NCI-H526 (cell line): ENCODE measurements around the gene PAPSS1.
"Not testable (repeated sequence)": the region's sequence is repeated elsewhere in the genome, so short reads cannot be mapped to it uniquely, and the experiment has no call there.

Experiments
- DNase-seq, 2 experiments: peaks; one replicate each; lab custom pipeline; 2025; lab: John Stamatoyannopoulos, UW

The PAPSS1 gene

DNA sequence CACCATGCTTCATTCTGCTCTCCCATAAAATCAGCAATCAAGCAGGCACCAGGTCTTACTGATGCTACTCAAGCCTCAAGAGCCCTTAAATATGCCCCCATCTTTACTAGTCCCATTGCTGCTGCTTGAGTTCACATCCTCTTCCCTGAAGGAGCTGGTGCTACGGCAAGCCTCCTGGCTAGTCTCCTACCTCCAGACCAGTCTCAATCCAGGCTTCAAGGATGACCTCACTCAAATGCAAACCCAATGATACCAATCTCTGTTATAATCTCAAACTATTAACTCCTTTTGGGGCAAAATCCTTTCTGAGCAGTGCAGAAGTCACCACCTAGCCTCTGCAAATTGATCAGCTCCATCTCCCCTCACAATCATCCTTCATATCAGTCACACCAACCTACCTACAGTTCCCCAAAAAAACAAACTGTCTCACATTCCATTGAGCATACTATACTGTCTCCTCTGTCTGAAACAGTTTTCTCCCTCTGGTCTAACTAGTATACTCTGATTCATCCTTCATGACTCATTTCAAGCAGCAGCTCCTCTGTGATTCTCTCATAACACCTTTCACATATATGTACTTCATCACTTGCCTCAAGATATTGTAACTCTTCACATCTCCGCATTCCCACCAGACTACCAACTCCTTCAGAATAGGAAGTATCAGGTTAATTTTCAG, 30.0 kb downstream of the PAPSS1 start:
- DNase-seq = no peak

DNA sequence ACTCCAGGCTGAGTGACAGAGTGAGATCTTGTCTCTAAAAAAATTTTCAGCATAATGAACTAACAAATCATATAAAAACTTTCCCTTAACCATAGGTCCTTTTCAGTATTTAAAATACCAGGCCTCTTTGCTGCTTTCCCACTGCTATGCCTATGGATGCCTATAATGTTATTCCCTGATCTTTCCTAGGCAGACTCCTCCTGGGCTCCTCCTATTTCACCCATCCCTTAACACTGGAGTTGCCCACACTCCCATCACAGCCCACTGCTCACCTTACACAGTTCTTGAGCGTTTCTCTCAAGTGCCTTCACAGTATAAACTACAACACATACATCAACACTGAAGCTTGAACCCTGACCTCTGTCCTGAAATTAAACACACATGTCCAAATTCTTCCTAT, 31.6 kb downstream of the PAPSS1 start:
- no peak for DNase-seq

DNA sequence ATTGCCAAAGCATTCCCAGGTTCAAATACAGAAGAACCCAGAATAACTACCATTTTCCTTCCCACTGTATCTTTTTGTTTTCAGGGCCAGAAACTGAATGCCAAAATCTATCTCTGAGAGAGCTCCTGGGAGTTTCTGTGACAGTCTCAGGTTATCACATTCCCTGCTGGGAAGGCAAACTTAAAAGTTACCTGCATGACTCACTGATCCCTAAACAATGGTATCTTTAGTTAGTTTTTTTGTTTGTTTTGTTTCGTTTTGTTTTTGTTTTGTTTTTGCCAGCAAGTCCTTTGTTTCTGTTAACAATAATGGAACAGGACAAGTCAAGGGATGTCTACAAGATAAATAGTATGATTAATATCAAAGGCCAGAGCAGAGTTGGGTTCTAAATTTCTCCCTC, 34.3 kb downstream of the PAPSS1 start:
- DNase-seq = no peak

DNA sequence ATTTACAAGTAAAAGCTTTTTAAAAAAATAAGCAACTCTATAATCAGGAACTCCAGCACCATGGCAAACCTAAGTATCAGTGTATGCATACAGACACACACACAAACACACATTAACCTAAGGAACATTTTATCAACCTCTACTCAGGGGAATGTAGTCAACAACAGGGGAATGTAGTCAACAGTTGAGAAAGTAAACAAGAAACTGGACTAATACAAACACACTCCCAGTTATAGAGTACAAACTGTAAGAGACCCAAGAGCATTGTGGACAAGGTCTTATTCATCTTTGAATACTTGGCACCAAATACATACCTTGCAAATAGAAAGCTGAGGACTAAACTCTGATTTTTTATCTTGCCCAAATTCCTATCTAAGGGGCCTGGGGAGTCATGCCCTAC, 36.2 kb downstream of the PAPSS1 start:
- no peak for DNase-seq

DNA sequence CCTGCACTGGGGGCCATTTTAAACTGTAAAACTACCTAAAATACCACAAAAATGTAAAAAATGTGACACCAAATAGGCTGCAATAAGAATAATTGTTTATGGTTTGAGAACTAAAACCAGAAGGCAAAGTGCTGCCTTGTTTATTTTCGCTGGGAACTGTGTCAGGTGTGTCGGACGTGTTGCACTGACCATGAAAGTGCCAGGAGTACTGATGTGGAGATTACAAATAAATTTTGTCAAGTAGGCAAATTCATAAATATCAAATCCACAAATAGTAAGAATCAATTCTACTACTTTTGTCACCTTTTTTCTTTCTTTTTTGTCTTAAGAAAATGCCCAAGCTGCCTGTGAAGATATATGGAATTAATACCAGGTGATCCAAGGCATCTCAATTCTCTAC, 37.7 kb downstream of the PAPSS1 start:
- no peak for DNase-seq

DNA sequence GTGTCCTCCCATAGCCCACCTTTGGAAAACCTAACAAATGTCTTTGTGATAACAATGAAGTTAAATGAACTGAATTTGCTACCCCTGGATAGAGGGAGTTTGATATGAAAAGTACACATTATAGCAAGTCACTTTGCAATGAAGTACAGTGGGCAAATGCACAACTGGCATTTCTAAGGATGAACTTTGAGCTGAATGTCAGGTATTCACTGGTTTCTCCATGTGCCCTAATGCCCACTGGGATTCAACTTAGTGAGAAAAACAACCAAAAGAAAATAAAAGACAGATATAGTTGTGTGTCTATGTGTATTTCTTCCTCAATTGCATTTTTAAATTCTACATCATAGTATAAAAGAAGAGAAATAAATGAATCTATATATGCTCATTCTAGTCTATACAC, 51.0 kb downstream of the PAPSS1 start:
- DNase-seq = no peak

DNA sequence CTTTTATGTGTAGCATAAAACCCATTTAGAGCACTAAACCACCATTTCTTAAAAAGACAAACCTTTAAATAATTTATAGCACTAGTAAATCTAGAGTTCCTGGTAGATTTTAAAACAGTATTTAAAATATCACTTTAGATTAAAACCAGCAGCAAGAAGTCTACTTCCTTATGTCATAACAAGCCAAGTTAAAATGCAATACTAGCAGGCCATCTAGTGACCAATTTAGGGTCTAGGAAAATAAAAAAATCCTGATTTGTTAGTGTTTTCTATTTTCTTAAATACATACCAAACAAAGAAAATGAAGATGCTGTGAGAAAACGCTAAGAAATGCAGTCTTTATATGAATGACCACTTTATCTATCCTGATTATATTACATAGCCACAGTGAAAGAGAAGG, 53.9 kb downstream of the PAPSS1 start:
- peak in 1 of 2 experiments; percentile 36 for DNase-seq

DNA sequence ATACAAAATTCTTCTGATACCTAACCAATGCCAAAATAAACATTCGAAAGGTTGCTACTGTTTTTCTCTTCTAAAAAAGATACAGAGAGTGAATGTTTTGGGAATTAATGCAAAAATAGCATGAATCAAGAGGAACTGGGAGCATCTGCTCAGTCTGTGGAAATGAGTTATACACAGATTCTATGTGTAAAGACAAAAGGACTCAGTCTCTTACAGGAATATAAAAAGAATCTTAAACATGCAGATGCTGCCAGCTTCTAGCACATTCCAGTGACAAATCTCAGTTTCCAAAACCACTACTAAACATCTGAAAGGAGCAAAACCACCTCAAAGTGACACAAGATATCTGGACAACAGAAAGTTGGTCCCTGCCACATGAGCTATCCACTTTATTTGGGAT, 55.0 kb downstream of the PAPSS1 start:
- DNase-seq = no peak

DNA sequence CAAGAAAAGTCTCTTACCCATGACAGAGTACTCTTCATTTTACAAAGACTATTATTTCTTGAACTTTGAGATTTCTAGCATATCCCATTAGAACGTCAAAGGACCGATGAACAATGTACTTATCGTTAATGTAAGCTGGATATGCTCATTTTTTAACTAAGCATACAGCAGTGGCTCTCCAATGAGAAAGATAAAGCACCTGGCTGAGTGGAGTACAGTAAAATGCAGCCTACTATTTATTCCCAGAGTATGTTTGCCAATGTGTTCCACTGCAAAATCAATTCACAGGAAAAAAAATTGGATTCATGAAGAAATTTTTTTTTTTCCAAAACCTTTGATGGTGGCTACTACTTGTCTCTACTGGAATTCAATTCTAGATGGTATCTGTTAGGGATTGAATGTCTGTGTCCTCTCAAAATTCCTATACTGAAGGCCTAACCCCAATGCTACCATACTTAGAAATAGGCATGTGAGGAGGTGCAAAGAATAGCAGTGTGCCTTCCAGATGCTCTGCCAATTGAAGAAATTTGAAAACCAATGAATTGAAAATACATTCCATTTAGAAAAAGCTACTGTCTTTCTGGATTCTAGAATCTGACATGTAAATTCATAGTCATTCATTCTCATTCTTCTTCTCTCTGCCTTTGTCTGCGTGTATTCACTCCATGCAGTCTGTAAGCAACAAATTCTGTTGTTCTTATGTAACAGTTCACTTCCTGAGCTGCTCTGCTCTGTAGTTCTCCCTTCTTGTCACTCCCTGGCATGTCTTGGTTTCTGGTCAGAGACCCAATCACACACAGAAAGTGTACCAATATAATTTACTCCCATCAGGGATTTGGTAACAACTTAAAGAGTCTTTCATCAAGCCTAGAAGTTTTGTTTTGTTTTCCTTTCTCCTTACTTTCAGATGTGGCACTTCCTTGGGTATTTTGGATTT, 61.4 kb downstream of the PAPSS1 start:
- DNase-seq = no peak

DNA sequence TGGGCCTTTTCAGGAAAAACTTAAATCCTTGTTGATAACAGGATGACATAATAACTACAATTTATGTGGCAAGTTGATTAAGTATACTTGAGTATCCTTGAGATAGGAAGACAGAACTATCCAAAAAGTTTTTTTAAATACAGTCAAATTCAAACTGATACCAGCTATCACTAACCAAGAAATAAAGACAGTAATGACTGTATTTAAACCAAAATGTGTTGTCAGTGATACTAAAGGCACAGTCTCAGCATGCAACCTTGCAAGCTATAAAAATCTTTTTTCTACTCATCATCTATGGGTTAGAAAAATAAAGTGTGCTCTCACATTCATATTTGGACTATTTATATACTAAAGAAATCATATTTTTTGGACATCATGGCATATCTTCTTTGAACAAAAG, 64.7 kb downstream of the PAPSS1 start:
- no peak for DNase-seq

DNA sequence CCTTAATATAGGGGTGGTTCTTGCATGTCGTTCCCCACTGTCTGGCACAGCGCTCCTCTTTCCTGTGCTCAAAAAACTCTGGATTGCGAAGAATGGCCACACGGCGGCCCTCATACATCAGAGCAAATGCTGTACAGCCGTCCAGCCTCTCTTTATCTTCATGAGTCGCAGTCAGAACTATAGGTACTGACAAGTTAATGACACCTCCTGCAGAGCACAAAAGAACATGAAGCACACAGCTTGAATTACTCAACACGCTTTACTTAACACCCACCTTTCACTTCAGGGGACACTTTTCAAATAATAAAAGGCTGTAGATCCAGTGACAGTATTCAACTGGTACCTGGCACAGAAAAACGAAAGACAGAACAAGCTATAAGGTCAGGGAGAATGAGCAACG, 65.3 kb downstream of the PAPSS1 start:
- no peak for DNase-seq

DNA sequence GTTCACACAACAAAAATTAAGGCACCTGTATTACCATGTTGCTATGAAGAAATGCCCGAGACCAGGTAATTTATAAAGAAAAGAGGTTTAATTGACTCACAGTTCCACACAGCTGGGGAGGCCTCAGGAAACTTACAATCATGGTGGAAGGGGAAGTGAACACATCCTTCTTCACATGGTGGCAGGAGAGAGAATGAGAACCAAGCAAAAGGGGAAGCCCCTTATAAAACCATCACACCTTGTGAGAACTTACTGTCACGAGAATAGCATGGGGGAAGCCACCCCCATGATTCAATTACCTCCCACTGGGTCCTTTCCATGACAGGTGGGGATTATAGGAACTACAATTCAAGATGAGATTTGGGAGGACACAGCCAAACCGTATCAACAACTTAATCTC, 68.6 kb downstream of the PAPSS1 start:
- not testable (repeated sequence) for DNase-seq

DNA sequence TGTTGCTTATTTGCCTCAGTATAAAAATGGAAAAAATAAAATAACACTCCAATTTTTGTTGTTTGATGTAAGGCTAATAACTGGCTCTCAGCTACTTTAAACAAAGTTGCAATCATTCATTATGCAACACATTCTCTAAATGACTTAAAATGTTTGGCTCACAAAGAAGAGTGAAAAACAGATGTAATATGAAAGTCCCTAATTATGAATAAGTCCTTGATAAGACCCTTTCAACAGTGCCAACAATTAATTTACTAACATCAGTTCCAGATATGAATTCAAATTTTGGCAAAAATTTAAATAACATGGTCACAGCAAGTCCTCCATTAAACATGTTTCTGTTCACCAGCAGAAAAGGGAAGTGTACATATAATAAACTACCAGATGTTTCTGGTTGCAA, 69.8 kb downstream of the PAPSS1 start:
- DNase-seq = no peak

DNA sequence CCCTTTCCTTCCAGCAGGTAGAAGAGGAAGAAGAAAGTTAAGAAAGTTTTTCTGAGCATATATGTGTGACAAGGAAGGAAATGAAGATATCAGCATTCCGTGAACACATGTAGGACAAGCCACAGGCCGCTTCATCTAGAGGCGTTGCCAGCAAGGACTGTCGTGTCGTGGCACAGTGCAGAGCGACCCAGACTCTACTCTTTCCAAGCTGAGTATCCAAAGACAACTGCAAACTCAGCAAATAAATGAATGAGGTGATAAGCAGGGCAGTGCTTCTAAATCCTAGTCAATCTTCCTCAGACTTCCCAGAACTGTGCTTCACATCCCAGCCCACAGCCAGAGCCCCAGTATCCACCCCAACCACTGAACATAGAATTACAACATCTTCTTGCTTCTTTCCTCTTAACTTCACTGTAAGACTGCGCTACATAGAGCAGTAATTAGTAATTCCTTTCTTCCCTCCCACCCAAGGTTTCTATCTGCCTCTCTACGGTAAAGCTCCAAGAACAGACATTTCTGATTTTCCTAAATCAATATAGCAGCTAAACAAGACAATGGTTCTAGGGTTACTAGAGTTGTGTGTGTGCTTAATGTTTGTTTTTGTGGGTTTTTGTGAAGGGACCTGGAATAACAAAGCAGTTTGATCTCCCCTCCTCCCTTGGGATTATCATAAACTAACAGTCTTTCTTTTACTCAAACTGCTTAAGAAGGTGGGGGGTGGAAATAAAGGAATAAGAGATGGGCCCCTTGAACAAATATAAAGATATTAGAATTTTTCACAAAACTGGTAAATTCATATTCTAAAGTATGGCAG, 71.6 kb downstream of the PAPSS1 start:
- DNase-seq = peak; percentile 91 to 92

DNA sequence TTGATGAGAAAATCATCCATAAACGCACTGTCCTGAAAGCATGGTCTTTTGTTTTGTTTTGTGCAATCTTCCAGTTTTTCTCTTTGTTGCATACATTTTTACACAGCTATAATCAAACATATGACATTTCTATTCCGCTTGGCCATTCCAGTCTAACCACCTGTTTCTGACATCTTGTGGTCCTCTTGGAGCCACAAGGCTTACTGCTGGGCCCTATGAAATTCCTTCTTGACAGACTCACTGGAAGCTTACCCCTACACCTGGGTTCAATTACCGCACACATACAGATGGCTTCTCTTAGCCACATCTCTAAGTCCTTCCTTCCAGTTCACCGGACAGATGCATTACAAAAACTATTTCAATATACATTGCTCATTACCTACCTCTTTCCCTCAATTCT, 72.4 kb downstream of the PAPSS1 start:
- no peak for DNase-seq

DNA sequence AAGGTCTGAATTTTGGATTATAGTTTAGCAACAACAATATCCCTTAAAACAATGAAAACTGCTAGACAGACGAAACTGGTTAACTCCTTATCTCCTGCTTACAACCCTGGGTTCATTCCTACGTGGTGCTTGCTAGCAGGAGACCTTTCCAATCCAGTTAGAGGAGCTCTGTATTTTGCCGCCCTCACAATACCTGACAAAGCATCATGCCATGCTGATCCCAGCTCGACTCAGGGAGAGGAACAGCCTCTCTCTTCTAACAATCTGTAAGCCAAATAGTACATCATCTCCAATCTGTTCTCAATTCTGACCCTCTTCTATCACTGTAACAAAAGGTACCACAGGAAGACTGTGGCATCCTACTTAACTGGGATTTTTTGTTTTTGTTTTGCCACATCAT, 74.4 kb downstream of the PAPSS1 start:
- DNase-seq = no peak

DNA sequence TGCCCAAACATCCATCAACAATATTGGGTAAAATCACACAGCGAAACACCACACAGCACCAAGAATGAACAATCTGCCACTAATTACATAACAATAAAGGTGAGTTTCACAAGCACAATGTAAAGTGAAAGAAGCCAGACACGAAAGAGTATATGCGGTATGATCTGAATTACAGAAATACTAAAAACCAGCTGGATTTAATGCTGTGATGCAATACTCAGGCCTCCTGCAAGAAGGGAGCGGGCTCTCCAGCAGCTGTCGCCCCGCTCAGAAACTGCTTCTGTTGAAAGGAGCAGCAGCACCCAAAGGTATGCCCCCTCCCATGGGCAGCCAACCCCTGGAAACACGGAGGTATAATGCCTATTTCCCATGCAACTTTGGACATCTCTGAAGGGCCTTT, 77.0 kb downstream of the PAPSS1 start:
- no peak for DNase-seq

DNA sequence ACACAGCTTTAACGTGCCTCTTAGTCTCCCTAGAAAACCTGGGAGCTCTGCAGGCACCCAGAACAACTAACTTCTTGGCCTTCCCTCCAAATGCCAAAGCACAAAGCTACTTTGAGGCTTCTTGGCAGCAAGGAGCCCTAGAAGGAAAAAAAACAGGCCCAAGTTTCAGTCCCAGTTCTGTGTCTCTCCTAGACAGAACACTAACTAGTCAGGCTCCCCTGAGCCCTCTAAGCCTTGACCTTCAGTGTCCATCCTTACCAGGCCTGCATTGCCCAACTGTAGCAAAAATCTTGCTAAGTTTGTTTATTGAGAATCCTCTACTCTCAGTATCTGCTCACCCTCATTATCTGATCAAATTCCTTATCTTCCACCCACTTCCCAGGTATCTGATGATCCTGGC, 79.2 kb downstream of the PAPSS1 start:
- DNase-seq = no peak

DNA sequence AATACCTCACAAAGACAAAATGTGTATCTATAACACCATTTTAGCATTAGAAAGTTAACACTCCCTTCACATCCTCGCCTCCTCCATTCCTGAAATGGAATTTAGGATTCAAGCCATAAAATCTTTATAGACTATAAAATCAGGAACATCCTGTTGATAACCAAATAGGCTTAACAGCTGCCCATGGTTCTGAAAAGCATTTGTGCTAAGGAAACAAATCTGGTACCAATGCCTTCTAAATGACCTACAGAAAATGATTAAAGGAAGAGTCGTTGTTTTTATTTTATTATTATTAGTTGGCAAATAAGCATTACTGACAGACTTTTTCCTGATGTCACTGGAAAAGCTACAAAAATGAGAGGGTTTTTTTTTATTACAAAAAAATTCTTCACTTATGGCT, 79.8 kb downstream of the PAPSS1 start:
- DNase-seq = no peak

DNA sequence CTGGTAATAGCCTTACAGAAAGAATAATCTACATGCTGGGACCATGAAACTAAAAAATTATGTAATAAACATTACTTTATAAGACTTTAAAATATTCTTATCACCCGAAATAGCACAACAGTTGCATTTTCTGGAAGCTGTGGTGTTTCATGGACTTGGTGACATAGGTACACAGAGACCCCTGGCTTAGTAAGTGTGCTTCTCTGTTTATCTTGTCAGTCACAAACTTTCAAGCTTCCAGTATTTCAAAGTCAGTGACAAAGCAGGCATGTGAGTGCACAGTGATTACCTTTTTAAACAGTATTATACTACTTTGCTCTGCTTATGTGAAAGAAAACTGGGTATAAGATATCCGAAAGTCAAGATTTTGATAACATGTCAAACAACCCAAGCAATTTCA, 84.3 kb downstream of the PAPSS1 start:
- DNase-seq = no peak

DNA sequence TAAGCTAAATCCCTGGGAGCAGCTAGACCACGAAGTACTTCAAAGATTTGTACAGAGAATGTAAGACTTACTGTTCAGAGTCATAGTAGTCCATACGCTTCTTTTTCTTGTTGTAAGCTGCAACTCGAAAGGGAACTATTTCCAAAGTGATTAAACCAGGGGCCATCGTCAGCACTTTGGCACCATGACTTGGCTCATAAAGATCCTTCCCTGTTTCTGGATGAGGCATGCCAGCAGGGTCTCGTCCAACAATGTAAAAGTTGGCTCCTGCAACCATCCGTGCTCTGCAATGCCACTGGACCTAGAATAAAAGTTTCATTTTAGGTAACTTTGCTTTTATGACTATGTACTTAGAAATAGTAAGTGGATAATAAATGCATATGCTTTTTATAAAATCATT, 88.5 kb downstream of the PAPSS1 start:
- no peak for DNase-seq

DNA sequence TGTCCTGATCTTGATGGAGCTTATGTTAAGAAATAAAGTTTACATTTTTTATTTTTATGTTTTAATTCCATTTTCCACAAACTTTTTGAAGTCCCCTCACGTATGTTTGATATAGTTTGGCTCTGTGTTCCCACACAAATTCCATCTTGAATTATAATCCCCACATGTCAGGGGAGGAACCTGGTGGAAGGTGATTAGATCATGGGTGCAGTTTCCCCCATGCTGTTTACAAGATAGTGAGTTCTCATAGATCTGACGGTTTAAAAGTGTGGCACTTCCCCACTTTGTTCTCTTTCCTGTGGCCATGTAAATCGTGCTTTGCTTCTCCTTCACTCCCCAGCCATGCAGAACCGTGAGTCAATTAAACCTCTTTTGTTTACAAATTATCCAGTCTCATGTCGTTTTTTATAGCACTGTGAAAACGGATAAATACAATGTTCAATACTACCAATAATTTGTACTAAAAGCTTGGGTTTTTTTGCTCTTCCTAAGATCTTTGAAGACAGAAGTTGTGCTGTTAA, 89.8 kb downstream of the PAPSS1 start:
- DNase-seq = no peak
